Endothelial cell of umbilical vein (primary cell): ENCODE data around the gene ZNF320. TPM values are rescaled to one million over a fixed set of nuclear protein-coding genes. Genes with fewer than 3 reads are reported as not detected.

Source experiments
- BruUV-seq: library from RNA; stranded (reverse); fragments of 400-500 nt; replicated peaks from 2 replicates; lab custom pipeline; 2021; lab: Mats Ljungman, UMichigan
- CTCF ChIA-PET: fragments of 300-600, 350-600 bp; sonication (Branson Sonifier 250); formaldehyde crosslinking; loops from one replicate; lab custom pipeline; 2021; ENCODE audit warnings: antibody characterized with exemption, inconsistent platforms; lab: Charles Lee
- POLR2A ChIA-PET: fragments of 300-600, 350-600 bp; sonication (Branson Sonifier 250); formaldehyde crosslinking; loops from one replicate; lab custom pipeline; 2021; ENCODE audit warnings: antibody characterized with exemption, inconsistent platforms; lab: Charles Lee
- DNase-seq: peaks from one replicate; pipeline ENCODE4 v3.0.0-alpha.2; 2011; ENCODE audit warnings: low read depth, low spot score
- FAIRE-seq: peaks from 2 replicates; lab custom pipeline; 2011; peaks lifted over from hg19 to GRCh38; lab: Jason Lieb, UNC
- H2AFZ ChIP-seq: 2 replicates; pipeline ENCODE4 v1.6.0; 2012; ENCODE audit warnings: low read depth, low read length, control low read depth, inconsistent platforms
- H3K27ac ChIP-seq: 2 replicates; pipeline ENCODE4 v1.5.1; 2011; ENCODE audit warnings: low read depth, mild to moderate bottlenecking, control low read depth, low read length, moderate library complexity; ENCODE audit not compliant: insufficient read depth
- H3K27me3 ChIP-seq, 2 experiments: 2 replicates each; pipeline versions ENCODE4 v1.6.0 to v1.6.1; 2011; ENCODE audit warnings: low read length in 2 of 2, mixed read lengths in 1 of 2; ENCODE audit not compliant: control insufficient read depth in 2 of 2, insufficient read depth in 2 of 2
- H3K36me3 ChIP-seq, 2 experiments: 2 replicates in 1 of 2; 3 replicates in 1 of 2; pipeline ENCODE4 v1.5.1; 2011; ENCODE audit warnings: low read length in 2 of 2, mild to moderate bottlenecking in 1 of 2, moderate library complexity in 1 of 2; ENCODE audit not compliant: control insufficient read depth in 2 of 2, insufficient read depth in 2 of 2; ENCODE audit errors: extremely low read depth in 1 of 2
- H3K4me1 ChIP-seq: 3 replicates; pipeline ENCODE4 v1.5.1; 2011; ENCODE audit warnings: mild to moderate bottlenecking, low read length; ENCODE audit not compliant: control insufficient read depth, insufficient read depth; ENCODE audit errors: extremely low read depth
- H3K4me2 ChIP-seq: 2 replicates; pipeline ENCODE4 v1.6.1; 2011; ENCODE audit warnings: low read length, control low read depth, mixed read lengths; ENCODE audit not compliant: insufficient read depth
- H3K4me3 ChIP-seq, 3 experiments: fragments of 200-600 bp in 1 of 3; sonication (generic), shearing (Covaris generic) in 1 of 3; replicated peaks in 1 of 3; 2 replicates each; pipeline ENCODE4 v1.5.1; 2011 to 2016; ENCODE audit warnings: control low read depth in 3 of 3, low read length in 3 of 3, mild to moderate bottlenecking in 2 of 3, inconsistent platforms in 1 of 3, low read depth in 1 of 3, moderate library complexity in 1 of 3; ENCODE audit not compliant: insufficient read depth in 1 of 3
- H3K79me2 ChIP-seq: 2 replicates; pipeline ENCODE4 v1.6.0; 2012; ENCODE audit warnings: low read length, inconsistent platforms; ENCODE audit not compliant: control insufficient read depth, insufficient read depth
- H3K9ac ChIP-seq: replicated peaks from 2 replicates; pipeline ENCODE3; 2011; ENCODE audit warnings: low read length, control low read depth; ENCODE audit not compliant: insufficient read depth; ENCODE audit errors: extremely low read depth
- H3K9me1 ChIP-seq: replicated peaks from 3 replicates; pipeline ENCODE4 v1.6.0; 2011; ENCODE audit warnings: mild to moderate bottlenecking, low read length; ENCODE audit not compliant: control insufficient read depth, insufficient read depth; ENCODE audit errors: extremely low read depth
- H3K9me3 ChIP-seq: replicated peaks from 2 replicates; pipeline ENCODE4 v1.5.1; 2012; ENCODE audit warnings: low read length, inconsistent platforms; ENCODE audit not compliant: control insufficient read depth, insufficient read depth
- H4K20me1 ChIP-seq: replicated peaks from 2 replicates; pipeline ENCODE3; 2011; ENCODE audit warnings: mild to moderate bottlenecking, low read length; ENCODE audit not compliant: control insufficient read depth, insufficient read depth; ENCODE audit errors: extremely low read depth
- CTCF ChIP-seq, 2 donors: IDR thresholded peaks; 1 replicate in 1 of 2; 2 replicates in 1 of 2; pipeline ENCODE4 v1.5.1; 2011; ENCODE audit warnings: low read length in 2 of 2, mild to moderate bottlenecking in 2 of 2, moderate library complexity in 2 of 2, control low read depth in 1 of 2, inconsistent platforms in 1 of 2, low read depth in 1 of 2; ENCODE audit not compliant: insufficient read depth in 1 of 2; ENCODE audit errors: extremely low read depth in 1 of 2
- EZH2 ChIP-seq: IDR thresholded peaks from 2 replicates; pipeline ENCODE4 v1.6.1; 2012; ENCODE audit warnings: borderline replicate concordance, low read depth, mild to moderate bottlenecking, moderate library complexity, low read length, inconsistent platforms; ENCODE audit not compliant: severe bottlenecking
- FOS ChIP-seq: IDR thresholded peaks from 2 replicates; pipeline ENCODE4 v1.6.1; 2011; ENCODE audit warnings: mild to moderate bottlenecking, low read length, moderate library complexity, borderline replicate concordance; ENCODE audit not compliant: insufficient read depth
- GATA2 ChIP-seq: IDR thresholded peaks from 2 replicates; pipeline ENCODE4 v1.7.0; 2011; ENCODE audit warnings: low read depth, mild to moderate bottlenecking, moderate library complexity, mixed read lengths, low read length; ENCODE audit not compliant: insufficient read length, insufficient read depth
- JUN ChIP-seq: IDR thresholded peaks from 2 replicates; pipeline ENCODE4 v1.6.1; 2011; ENCODE audit warnings: borderline replicate concordance, low read depth; ENCODE audit not compliant: insufficient read length, insufficient read depth
- MYC ChIP-seq: IDR thresholded peaks from one replicate; pipeline ENCODE4 v1.6.1; 2011; ENCODE audit warnings: mild to moderate bottlenecking, low read depth, low read length
- POLR2A ChIP-seq: IDR thresholded peaks from 2 replicates; pipeline ENCODE4 v1.6.1; 2012; ENCODE audit warnings: low read depth, mild to moderate bottlenecking, control low read depth, low read length
- POLR2AphosphoS5 ChIP-seq: IDR thresholded peaks from 2 replicates; pipeline ENCODE4 v1.6.1; 2012; ENCODE audit warnings: low read depth, mild to moderate bottlenecking, control low read depth, low read length, moderate library complexity; ENCODE audit not compliant: insufficient read depth
- dilution Hi-C: fragments of 300-500 bp; cut with MboI; formaldehyde crosslinking; loops from one replicate; pipeline ENCODE4 v1.15.0; 2019; ENCODE audit warnings: low sequenced_read_pairs; ENCODE audit not compliant: extremely low pct_ligation_motif_present
- intact Hi-C: fragments of 100-400 bp; cut with micrococcal nuclease; formaldehyde crosslinking; loops from one replicate; pipeline ENCODE4 v1.10.0; 2022
- polyA plus RNA-seq, 4 experiments: library from polyadenylated mRNA; depleted of rRNA in 3 of 4; stranded (reverse) in 3 of 4; unstranded in 1 of 4; fragments of >200 nt; gene quantifications; 2 replicates each; pipeline versions ENCODE4 v1.2.1 to v1.2.3, GENCODE V29; 2011 to 2012; ENCODE audit warnings: missing spikeins in 1 of 4
- total RNA-seq: library from RNA; stranded (reverse); gene quantifications from 2 replicates; pipeline ENCODE4 v1.2.3, GENCODE V29; 2021
- TF ChIP-seq, protein P1 (sequence below): IDR thresholded peaks from 2 replicates; pipeline ENCODE4 v1.6.1; 2011; ENCODE audit not compliant: insufficient read depth, insufficient read length

Gene ZNF320
- total and polyA plus RNA-seq, 2 donors (not counting 3 experiments of a cell fraction or from before 2014, with no cell fraction given), result 7.6 to 11.1 TPM

DNA sequence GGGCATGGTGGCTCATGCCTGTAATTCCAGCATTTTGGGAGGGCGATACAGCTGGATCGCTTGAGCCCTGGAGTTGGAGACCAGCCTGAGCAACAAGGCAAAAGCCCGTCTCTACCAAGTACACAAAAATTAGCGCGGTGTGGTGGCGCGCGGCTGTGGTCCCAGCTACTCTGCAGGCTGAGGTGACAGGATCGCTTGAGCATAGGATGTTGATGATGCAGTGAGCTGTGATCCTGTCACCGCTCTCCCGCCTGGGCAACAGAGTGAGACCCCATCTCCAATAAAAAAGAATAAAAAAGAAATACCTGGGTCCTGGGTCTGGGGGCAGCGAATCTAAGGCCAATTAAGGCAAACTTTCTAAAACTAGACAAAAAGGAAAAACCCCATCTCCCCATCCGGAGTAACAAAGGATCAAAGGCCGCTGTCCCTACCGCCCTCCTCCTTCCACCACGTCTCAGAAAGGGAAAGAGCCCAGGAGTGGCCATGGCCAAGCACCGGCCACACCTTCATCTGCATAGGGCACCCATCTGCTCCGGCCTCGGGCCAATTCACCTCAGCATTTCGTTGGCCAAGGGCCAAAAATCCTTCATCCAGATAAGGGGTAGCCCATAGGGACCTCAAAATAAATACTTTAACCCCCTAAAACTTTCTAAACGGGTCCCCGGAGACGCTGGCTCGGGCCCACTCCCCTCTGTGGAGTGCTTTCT lies 851 bp downstream of the ZNF320 start:
- Histone ChIP-seq H4K20me1 (no peaks in the 10 kb centered on the region), H3K27ac (peak overlapping the region; percentile 89), H3K9me3 (no peaks in the 10 kb centered on the region), H3K4me1 (peaks cover 6% of the 10 kb centered on the region), H3K4me3 (peak overlapping the region; percentile 83 to 99 (median 97)), H3K36me3 (peaks cover 0 to 2% of the 10 kb centered on the region in 2 experiments), H3K4me2 (peak overlapping the region; percentile 89), H3K9ac (peak overlapping the region; percentile 96), H3K79me2 (peaks cover 4% of the 10 kb centered on the region), H3K9me1 (no peaks in the 10 kb centered on the region), H3K27me3 (no peaks in the 10 kb centered on the region), H2AFZ (peak overlapping the region; percentile 99)
- no peak for FAIRE-seq
- ChIA-PET POLR2A (no interaction called here), CTCF (interaction anchor here (1.1 kb wide), 1 partner anchor 65 kb away, joined by 3 read pairs; no protein-coding TSS in a partner anchor)
- TF ChIP-seq POLR2A (no peak), FOS (no peak), EZH2 (no peak), POLR2AphosphoS5 (no peak), MYC (no peak), GATA2 (no peak), JUN (no peak), CTCF (IDR thresholded peaks at IDR 0.05; ENCODE audit: extremely low read depth in 1 of 2, insufficient read depth in 1 of 2, low read depth in 1 of 2, low read length in 2 of 2) (no peak)
- TF ChIP-seq, protein P1, sequence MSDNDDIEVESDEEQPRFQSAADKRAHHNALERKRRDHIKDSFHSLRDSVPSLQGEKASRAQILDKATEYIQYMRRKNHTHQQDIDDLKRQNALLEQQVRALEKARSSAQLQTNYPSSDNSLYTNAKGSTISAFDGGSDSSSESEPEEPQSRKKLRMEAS, result no peak
- dilution Hi-C loops, result no loop called here
- BruUV-seq, result no TSS peak
- DNase-seq, result no peak
- intact Hi-C loops, result loop anchor here (1.0 to 5.0 kb wide), 7 partner anchors 27 to 262 kb away; partner anchors contain the start of genes ZNF160, ZNF611, ZNF816 and ZNF888
